WI38 (cell line): Measurements from ENCODE around the gene EXOC4.

ENCODE experiments used
- H3K4me3 ChIP-seq: 2 replicates; pipeline ENCODE4 v1.5.1; 2011; ENCODE audit warnings: low read depth, mild to moderate bottlenecking, control low read depth, low read length
- TF ChIP-seq, protein P1 (sequence below): IDR thresholded peaks from 2 replicates; pipeline ENCODE4 v1.5.1; 2012; ENCODE audit warnings: low read depth, mild to moderate bottlenecking, control low read depth, low read length

Gene EXOC4

DNA sequence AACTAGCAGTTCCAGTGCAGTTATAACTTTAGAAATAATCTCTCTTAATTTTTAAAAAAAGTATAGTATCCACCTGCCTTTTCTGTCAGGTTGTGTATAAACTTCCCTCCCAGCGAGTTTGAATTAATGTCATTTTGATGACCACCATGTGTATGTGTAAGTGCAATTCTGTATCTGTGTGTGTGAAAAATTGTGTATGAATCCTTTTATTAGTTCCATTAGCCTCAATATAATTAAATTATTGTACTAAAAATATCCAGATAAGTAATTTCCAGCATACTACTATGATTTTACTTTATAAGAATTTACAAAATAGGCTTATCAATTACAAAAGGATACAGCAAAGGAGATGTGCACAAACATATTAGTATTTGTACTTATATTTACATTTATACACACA, 453.1 kb downstream of the EXOC4 start:
- TF ChIP-seq, protein P1, sequence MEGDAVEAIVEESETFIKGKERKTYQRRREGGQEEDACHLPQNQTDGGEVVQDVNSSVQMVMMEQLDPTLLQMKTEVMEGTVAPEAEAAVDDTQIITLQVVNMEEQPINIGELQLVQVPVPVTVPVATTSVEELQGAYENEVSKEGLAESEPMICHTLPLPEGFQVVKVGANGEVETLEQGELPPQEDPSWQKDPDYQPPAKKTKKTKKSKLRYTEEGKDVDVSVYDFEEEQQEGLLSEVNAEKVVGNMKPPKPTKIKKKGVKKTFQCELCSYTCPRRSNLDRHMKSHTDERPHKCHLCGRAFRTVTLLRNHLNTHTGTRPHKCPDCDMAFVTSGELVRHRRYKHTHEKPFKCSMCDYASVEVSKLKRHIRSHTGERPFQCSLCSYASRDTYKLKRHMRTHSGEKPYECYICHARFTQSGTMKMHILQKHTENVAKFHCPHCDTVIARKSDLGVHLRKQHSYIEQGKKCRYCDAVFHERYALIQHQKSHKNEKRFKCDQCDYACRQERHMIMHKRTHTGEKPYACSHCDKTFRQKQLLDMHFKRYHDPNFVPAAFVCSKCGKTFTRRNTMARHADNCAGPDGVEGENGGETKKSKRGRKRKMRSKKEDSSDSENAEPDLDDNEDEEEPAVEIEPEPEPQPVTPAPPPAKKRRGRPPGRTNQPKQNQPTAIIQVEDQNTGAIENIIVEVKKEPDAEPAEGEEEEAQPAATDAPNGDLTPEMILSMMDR = no peak
- no peak overlapping the region for H3K4me3 ChIP-seq

DNA sequence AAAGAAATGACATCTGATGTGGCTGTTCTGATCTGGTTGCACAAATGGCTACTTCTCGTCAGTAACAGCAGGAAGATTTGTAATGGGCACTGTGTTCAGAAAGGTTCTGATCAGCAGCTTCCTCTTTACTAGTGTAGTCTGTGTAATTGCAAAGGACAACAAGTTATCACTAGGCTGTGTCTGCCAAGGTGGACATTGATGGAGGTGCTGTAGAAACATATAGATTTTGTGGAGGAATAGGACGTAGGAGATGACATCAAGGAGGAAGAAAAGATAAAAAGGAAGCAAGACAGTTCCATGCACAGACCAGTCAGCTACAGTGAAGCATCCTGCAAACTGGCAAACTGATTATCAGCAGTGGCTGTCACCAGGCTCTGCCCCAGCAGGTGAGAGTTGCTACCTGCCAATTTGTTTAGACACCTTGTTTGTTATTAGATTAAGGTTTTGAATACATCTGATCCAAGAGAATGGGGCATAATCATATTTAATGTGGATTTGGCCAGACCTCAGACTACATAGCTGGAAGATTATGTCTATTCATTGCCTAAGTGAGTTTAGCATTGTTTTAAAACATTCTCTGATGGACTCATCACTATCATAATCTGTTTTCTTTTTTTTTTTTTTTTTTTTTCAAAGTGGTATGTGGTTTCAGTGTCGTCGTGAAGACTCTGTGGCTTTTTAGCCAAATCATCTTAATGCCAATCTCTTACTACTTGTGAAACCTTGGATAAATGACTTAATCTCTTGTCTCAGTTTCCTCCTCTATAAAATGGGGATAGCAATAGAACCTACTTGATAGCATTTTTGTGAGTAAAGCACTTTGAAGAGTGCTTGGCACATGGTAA, 456.4 kb downstream of the EXOC4 start:
- no peak overlapping the region for H3K4me3 ChIP-seq
- TF ChIP-seq, protein P1 = no peak

DNA sequence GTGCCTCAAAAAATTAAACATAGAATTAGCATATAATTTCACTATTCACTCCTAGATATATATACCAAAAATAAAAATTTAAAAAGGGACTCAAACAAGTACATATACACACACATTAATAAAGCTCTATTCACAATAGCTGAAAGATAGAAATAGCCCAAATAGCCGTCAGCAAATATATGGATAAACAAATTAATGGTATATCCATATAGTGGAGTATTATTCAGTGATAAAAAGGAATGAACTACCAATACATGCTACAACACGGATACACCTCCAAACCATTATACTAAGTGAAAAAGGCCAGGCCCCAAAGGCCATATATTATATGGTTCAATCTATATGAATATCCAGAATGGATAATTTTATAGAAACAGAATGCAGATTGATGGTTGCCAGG, 459.7 kb downstream of the EXOC4 start:
- no peak overlapping the region for H3K4me3 ChIP-seq
- TF ChIP-seq, protein P1 = no peak

DNA sequence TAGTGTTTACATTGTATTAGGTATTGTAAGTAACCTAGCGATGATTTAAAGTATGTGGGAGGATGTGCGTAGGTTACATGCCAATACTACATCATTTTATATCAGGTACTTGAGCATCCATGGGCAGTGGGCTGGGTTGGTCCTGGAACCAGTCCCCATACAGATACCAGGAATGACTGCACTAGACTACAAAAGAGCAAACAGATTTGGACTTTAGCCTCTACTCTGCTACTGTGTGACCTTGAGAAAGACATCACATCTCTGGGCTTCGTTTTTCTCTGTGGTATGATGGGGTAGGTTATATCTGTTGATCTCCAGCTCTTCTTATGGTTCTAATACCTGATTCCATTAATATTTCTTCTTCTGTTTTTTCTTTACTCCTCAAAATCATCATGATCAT, 461.8 kb downstream of the EXOC4 start:
- no peak overlapping the region for H3K4me3 ChIP-seq
- TF ChIP-seq, protein P1 = no peak

DNA sequence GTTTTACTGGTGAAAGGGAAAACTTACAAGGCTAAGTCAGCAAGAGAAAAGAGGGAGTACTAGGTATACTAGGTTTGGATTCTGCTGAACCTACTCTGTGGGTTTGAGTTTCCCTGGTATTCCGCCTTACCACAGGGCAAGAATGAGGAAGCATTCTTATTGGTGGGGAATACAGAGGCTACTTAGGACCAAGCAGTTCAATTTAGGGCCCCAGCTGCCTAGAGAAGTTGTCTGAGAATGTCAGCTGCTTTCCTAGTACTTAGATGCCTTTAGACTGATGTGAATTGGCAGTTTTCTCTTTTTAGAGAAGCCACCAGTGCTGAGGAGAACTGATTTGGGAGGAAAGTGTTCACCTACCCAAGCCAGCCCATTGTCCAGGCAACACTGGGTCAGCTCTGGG, 465.3 kb downstream of the EXOC4 start:
- TF ChIP-seq, protein P1 = no peak
- no peak overlapping the region for H3K4me3 ChIP-seq

DNA sequence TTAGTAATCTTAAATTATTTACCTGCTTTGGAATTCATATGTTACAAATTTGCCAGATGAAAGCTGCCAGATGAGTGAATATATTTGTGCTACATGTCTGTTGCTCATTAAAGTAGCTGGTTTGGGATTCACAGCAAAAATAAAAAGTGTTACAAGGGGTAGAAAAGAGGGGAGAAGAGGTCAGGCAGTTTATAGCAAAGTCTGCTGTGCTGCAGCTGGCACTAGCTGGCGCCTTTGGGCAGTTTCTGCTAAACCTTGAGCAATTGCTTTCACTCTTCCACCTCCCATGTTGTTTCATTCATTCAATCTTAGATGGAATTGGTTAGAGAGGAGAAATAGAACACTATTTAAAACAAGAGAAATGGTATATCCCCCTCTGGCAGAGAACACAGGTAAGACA, 470.2 kb downstream of the EXOC4 start:
- no peak overlapping the region for H3K4me3 ChIP-seq
- TF ChIP-seq, protein P1 = no peak

DNA sequence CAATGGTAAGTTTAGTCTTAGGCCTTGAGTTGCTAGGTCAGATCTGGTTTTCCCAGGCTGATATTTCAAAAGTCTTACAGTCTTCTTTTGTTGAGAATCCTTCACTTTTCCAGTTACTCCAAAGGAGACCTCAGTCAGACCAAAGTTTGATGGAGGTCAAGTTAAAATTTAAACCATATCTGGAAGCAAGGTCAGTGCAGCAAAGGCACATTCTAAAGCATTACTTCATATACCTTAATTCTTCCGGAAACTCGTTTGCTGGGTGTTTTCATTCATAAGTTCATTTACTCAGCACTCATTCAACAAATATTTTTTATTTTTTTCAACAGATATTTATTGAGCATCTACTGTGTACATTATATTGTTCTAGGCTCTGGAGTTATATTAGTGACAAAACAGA, 471.3 kb downstream of the EXOC4 start:
- TF ChIP-seq, protein P1 = no peak
- no peak overlapping the region for H3K4me3 ChIP-seq
